Stimulated activated CD8-positive, alpha-beta memory T cell treated with anti-CD3 and anti-CD28 coated beads, Interleukin-7, amount 100 ng/mL, for 48 hours (primary cell): ENCODE measurements around the gene WNT7A.
"Not testable (repeated sequence)": the region's sequence is repeated elsewhere in the genome, so short reads cannot be mapped to it uniquely, and the experiment has no call there.

Experiments
- DNase-seq, 2 donors: peaks; one replicate each; pipeline ENCODE4 v3.0.0-alpha.2; 2020; ENCODE audit warnings: low read depth in 1 of 2; ENCODE audit errors: extremely low read depth in 1 of 2

Gene WNT7A

DNA sequence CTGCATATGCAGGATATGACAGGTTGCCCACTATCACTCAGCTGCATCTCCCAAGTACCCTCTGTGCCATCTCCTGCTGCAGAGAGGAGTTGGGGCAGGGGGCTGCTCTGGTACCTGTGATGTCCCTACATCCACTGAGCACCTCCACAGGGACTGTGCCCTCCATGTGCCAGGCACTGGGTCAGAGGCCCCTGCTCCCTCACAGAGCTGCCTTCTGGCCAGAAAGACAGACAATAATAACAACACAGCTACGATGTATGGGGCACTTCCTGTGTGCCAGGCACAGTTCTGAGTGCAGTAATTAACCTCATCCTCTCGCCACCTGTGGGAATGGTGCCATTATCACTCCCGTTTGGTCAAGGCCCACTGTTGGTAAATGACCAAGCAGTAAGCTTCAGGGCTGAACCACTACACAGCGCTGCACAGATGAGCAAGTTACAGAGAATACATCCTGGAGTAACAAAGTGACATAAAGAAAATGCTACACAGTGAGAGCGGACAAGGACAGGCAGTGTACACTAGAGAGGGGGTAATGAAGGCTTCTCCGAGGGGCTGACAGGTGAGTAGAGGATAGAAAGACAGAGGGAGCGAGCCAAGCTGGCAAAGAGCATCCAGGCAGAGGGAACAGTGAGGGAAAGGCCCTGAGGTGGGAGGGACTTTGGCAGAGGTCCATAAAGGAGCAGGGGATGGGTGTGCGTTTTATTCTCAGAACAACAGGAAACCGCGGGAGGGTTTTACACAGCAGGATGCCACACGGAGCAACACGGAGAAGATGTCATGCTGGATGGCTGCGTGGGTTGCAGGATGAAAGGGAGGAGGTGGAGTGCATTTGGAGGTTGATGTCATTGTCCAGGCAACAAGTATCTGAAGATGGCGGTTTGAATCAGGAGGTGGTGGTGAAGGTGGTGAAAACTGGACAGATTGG is 13.6 kb downstream of the WNT7A start:
- peak in 1 of 2 donors; percentile 43 for DNase-seq

- no peak for DNase-seq
Observed at GRCh38 chr3:13865581-13865980, 14.3 kb downstream of the WNT7A start.

- no peak for DNase-seq
Observed at GRCh38 chr3:13865106-13865505, 14.8 kb downstream of the WNT7A start.

DNA sequence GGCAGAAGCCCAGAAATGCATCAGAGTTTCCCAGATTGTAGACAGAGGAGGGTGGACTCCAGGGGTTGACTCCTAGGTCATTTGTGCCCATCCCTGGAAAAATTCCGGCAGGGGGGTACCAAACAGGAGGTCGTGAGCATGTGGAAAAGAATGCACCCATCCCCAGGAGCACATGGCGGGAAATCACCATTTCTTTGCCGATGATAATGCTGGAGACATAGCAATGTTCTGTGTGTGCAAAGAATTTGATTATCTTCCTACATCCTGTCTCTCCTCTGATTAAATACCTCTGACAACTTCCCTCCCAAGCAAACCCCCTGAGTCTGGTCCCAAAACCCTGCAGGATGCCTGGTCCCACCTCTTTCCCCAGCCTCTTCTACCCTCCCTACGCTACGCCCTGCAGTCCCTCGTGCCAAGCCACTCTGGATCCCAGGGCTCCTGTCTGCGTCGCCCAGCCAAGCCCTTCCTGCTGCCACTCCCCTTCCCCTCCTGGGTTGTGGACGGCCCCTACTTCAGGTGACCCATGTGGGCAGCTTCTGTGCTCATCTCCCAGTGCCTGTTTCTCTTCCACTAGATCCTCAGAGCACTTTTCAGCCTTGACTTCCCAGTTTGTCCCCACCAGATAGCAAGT is 15.8 kb downstream of the WNT7A start:
- no peak for DNase-seq

DNA sequence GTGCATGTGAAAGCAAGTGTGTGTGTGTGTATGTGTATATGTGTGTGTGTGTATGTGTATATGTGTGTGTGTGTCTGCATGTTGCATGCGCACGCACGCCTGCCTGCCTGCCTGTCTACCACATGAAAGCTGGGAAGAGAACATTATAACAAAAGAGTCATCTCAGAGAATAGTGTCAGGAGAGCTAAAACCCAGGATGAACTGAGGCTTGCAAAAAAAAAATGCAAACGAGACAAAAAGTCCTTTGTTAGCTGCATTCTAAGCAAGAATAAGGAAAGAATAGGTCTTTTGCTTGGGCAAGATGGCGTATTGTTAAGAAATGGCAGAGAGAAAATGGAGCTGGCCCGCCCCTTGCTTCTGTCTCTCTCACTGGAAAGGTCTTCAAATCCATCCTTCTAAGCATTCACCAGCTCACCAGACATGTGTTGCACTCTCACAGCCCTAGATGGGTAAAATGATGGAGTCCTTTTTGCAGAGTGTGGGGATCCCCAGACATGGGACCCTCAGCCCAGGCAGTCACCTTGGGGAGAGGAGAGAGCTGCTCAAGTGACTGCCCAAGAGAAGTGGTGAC is 16.4 kb downstream of the WNT7A start:
- no peak for DNase-seq

DNA sequence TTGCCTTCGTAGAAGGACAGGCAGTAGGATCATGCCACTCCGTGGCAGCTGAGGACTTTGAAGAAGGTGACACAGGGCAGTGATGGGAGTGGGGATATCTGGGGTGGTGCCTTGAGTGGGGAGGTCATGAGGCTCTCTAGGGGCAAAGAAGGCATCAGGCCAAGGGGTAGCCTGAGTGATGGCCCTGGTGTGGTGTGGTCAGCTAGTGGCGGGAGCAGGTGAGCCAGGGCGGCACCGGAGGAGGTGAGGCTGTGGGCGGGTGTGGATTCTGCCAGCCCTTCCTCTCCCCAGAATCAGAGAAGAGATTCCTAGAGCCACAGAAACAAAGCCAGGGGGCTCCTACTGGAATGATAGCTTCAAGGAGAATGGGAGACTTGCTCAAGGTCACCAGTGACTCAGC is 18.4 kb downstream of the WNT7A start:
- no peak for DNase-seq

GRCh38 chr3:13860001-13860400 is 19.9 kb downstream of the WNT7A start:
- DNase-seq, result no peak

DNA sequence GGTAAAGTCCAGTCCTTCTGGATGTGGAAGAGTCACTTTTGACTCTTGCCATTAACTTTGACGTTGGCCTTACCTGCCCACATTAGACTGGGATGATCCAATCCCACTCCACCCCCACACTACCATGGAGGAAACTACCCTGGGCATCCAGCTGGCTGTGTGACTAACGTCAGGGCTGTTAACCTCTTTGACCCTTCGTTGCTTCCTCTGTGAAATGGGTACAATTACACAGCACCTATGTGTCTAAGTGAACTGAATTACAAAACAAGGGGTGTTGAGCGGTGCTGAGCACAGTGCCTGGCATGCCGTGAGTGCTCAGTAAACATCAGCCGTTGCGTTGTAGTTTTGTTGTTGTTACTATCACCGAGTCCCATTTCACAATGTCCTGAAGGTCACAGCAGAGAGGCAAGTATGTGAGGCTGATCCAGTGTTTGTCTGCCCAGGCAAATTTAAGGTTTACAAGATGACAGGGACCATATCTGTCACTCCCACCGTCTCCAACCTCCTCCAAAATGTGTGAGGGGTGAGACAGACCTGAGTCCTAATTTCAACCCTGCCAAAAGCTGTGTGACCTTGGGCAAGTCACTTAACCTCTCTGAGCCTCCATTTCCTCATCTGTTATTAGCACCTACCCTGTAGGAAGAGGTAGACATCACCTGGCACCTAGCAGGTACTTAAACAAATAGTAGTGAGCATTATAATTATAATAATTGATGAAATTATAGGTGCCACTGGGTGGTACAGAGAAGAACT is 20.9 kb downstream of the WNT7A start:
- no peak for DNase-seq

GRCh38 chr3:13857702-13858380 is 22.0 kb downstream of the WNT7A start:
- DNase-seq, result no peak

GRCh38 chr3:13856628-13857027 is 23.2 kb downstream of the WNT7A start:
- DNase-seq, result not testable (repeated sequence)

- no peak for DNase-seq
Observed at GRCh38 chr3:13856006-13856405, 23.9 kb downstream of the WNT7A start.

DNA sequence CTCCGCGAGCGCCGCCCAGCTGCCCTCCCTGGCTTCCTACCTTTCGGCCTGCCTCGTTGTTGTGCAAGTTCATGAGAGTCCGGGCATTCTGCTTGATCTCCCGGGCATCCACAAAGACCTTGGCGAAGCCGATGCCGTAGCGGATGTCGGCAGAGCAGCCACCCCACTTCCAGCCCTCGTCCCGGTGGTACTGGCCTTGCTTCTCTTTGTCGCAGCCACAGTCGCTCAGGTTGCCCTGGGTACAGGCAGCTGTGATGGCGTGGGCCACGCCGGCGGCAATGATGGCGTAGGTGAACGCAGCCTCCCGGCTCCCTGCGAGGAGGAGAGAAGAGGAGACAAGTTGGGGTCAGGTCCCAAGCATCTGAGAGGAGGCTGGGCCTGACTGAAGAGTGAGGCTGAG is 25.4 kb downstream of the WNT7A start:
- DNase-seq, result no peak

GRCh38 chr3:13853978-13854296 is 25.9 kb downstream of the WNT7A start:
- no peak for DNase-seq

DNA sequence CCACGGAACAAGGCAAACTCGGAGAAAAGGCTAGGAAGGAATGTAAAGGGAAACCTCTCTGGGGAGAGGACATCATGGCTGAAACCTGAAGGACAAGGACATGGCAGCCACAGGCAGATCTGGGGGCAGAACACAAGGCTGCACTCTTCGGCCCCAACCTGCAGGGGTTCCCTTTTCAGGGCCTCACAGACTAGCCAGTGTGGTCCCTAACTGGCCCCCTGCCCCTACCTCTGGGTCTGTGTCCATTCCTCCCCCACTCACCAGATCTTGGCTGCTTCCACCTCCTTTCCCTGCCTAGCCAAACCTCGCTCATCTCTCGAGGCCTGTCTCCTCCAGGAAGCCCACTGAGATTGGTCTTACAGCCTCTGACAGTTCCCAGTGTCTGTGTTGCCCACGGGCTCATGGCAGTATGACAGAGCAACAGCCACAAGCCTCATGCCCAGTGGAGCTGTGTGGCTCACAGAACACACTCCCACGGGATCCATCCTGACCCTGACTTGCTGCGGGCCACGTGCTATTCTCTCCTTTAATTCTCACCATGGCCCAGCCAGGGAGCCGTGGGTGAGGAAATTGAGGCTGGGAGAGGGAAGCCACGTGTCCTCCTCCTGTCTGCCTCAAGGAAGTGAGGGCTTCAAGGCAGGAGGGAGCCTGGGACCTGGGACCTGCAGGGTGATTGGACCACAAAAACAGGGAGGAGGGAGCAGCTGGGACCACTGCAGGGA is 26.5 kb downstream of the WNT7A start:
- no peak for DNase-seq

GRCh38 chr3:13852638-13853009 is 27.2 kb downstream of the WNT7A start:
- no peak for DNase-seq

DNA sequence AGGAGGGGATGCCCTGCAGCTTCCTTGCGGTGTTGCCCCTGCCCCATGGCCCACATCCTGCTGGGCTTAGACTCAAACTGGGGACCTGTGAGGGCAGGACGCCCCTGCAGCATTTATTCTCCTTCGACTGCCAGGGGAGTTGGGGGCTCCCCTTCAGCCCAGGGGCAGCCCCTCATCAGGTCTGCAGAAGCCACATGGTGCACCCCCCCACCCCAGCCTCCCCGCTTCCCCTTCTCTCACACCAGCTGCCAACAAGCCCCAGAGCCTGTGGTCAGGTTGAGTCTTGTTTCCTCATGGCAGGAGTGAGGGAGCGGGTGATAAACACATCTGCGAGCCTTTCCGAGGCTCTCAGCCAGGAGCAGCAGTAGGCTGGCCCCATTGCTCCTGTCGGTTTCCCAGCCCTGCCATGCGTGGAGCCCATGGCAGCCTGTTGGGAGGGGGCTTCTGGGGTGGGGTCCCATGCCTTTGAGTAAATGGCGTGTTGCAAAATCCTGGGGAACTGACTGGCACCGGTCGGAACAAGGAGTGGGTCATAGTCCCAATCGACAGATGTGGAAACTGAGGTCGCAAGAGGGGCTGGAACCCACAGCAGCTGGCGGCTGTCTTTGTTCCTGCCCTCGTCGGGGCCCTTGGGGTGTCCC is 27.8 kb downstream of the WNT7A start:
- DNase-seq, result no peak

- DNase-seq, result no peak
Observed at GRCh38 chr3:13851091-13851849, 28.6 kb downstream of the WNT7A start.

DNA sequence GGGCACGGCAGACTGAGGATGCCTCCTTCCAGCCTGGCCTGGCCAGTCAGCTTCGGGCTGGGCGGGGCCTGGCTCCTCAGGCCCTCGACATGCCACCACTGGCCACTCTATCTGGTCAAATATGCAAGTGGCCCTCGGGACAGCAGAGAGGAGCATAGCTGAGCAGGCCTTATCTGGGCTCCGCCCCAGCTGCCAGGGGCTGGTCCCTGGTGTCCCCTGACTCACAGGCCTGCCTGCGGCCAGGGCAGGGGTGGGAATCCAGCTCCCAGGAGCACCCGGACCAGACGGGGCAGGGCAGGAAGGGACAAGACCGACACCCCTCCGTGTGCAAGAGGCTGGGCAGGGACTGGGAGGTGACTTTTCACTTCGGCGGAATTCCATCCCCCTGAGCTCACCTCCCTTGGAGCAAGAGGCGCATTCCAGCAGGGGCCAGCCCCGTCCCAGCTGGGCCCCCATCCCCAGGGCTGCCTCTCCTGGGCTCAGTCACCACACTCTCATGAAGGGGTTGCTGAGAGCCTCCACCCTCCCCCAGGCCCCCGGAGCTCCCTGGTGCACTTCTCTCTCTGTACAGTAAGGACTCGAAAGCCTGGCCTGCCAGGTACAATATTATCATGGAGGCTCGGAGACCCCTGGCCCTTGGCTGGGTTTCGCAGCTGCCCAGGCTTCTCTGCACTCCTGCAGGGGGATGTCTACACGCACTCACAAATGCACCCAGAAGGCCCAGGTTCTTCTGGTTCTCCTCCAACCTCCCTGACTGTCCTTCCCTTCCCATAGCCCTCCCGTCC is 29.5 kb downstream of the WNT7A start:
- no peak for DNase-seq
